Testis (tissue), 3 donors: Measurements from ENCODE around the gene GPX7. TPM values are rescaled to one million over a fixed set of nuclear protein-coding genes. Genes with fewer than 3 reads are reported as not detected.

ENCODE experiments used
- DNase-seq: peaks from one replicate; pipeline ENCODE4 v3.0.0-alpha.2; 2019
- H3K27ac ChIP-seq, 2 donors: fragments of 200-600 bp; sonication (generic); one replicate each; pipeline ENCODE4 v1.5.1; 2019
- H3K27me3 ChIP-seq: fragments of 200-600 bp; sonication (generic); one replicate; pipeline ENCODE4 v1.5.1; 2019
- H3K36me3 ChIP-seq: fragments of 200-600 bp; sonication (generic); one replicate; pipeline ENCODE4 v1.5.1; 2017; ENCODE audit warnings: low read depth; ENCODE audit errors: missing control alignments
- H3K4me1 ChIP-seq: fragments of 200-600 bp; sonication (generic); one replicate; pipeline ENCODE4 v1.5.1; 2019
- H3K4me3 ChIP-seq, 2 donors: fragments of 200-600 bp; sonication (generic); one replicate each; pipeline ENCODE4 v1.5.1; 2017 to 2019
- H3K9me3 ChIP-seq: fragments of 200-600 bp; sonication (generic); one replicate; pipeline ENCODE4 v1.5.1; 2017
- CTCF ChIP-seq, 3 experiments: fragments of 450-650 bp in 2 of 3; fragments of 200-600 bp in 1 of 3; sonication (generic) in 1 of 3; IDR thresholded peaks; one replicate each; pipeline ENCODE4 v1.5.1; 2016 to 2019; ENCODE audit warnings: antibody characterized with exemption in 3 of 3, mild to moderate bottlenecking in 2 of 3, moderate library complexity in 1 of 3
- POLR2A ChIP-seq: fragments of 450-650 bp; IDR thresholded peaks from one replicate; pipeline ENCODE4 v1.6.1; 2017; ENCODE audit warnings: antibody characterized with exemption, mild to moderate bottlenecking, moderate library complexity
- WGBS, 2 donors: methylation state at CpG; one replicate each; pipeline ENCODE4 v1.1.5; 2018; 5-methylcytosine and 5-hydroxymethylcytosine counted together
- intact Hi-C: fragments of 100-400 bp; cut with DNase I; formaldehyde crosslinking; loops from one replicate; pipeline ENCODE4 v1.15.1; 2023; ENCODE audit warnings: low total_unique reads
- polyA plus RNA-seq: library from polyadenylated mRNA; stranded (reverse); fragments of 350-450 nt; fragmentation: Illumina TruSeq; extraction: RNeasy Lipid Tissue Mini Kit (QIAGEN cat#74804); gene quantifications from one replicate; pipeline ENCODE4 v1.2.3, GENCODE V29; 2014; ENCODE audit warnings: low read depth, low replicate concordance; ENCODE audit not compliant: insufficient read depth
- total RNA-seq, 2 donors: library from RNA; depleted of rRNA; stranded (reverse); fragments of >200 nt; gene quantifications; one replicate each; pipeline ENCODE4 v1.2.3, GENCODE V29; 2016

GPX7 gene
- total and polyA plus RNA-seq, 3 donors from 2014 or later, result 14.5 to 26.6 (median 23.2) TPM

GRCh38 chr1:52585474-52585873 lies 16.7 kb upstream of the GPX7 start:
- TF ChIP-seq POLR2A (no peak), CTCF (IDR thresholded peaks at IDR 0.05) (no peak)
- H3K4me1 ChIP-seq, result no peaks in the 10 kb centered on the region
- H3K4me3 ChIP-seq, result no peak overlapping the region
- no peak overlapping the region for H3K27ac ChIP-seq
- no peaks in the 10 kb centered on the region for H3K27me3 ChIP-seq
- no peaks in the 10 kb centered on the region for H3K36me3 ChIP-seq
- whole genome bisulfite sequencing, 2 donors, result 70 to 94% methylated on average over 1 of the region's 1 CpG
- no peak for DNase-seq
- intact Hi-C loops, result no loop called here
- H3K9me3 ChIP-seq, result no peaks in the 10 kb centered on the region

GRCh38 chr1:52588027-52588426 lies 14.1 kb upstream of the GPX7 start:
- H3K27ac ChIP-seq, result no peak overlapping the region
- no peaks in the 10 kb centered on the region for H3K27me3 ChIP-seq
- TF ChIP-seq CTCF (IDR thresholded peaks at IDR 0.05), result no peak
- H3K4me3 ChIP-seq, result no peak overlapping the region
- intact Hi-C loops, result no loop called here
- H3K4me1 ChIP-seq, result no peaks in the 10 kb centered on the region
- no peaks in the 10 kb centered on the region for H3K9me3 ChIP-seq
- DNase-seq, result no peak
- no peaks in the 10 kb centered on the region for H3K36me3 ChIP-seq

- no peak for DNase-seq
- H3K4me3 ChIP-seq, result no peak overlapping the region
- 83 to 90% methylated on average over 1 of the region's 1 CpG for WGBS, 2 donors
- no peaks in the 10 kb centered on the region for H3K4me1 ChIP-seq
- no peak overlapping the region for H3K27ac ChIP-seq
- no peaks in the 10 kb centered on the region for H3K9me3 ChIP-seq
- TF ChIP-seq CTCF (IDR thresholded peaks at IDR 0.05) (no peak), POLR2A (no peak)
- no peaks in the 10 kb centered on the region for H3K27me3 ChIP-seq
- intact Hi-C loops, result no loop called here
- H3K36me3 ChIP-seq, result no peaks in the 10 kb centered on the region
Measured at GRCh38 chr1:52588535-52588934, 13.6 kb upstream of the GPX7 start.

GRCh38 chr1:52590266-52590665 lies 11.9 kb upstream of the GPX7 start:
- no peak overlapping the region for H3K27ac ChIP-seq
- WGBS, 2 donors, result 65 to 71% methylated on average over 6 of the region's 6 CpGs
- no peak for DNase-seq

More at GRCh38 chr1:52590266-52590665, 11.9 kb upstream of the GPX7 start:
- Histone ChIP-seq H3K4me3 (no peak overlapping the region), H3K9me3 (no peaks in the 10 kb centered on the region), H3K4me1 (no peaks in the 10 kb centered on the region), H3K27me3 (no peaks in the 10 kb centered on the region), H3K36me3 (no peaks in the 10 kb centered on the region)
- intact Hi-C loops, result no loop called here
- no peak for TF ChIP-seq CTCF (IDR thresholded peaks at IDR 0.05)
- no peak for TF ChIP-seq POLR2A
